Thymus (tissue), 11 donors: ENCODE data around the gene PHF2. TPM values are rescaled to one million over a fixed set of nuclear protein-coding genes. Genes with fewer than 3 reads are reported as not detected.

Experiments used
- DNase-seq, 9 donors: peaks; one replicate each; pipeline ENCODE4 v3.0.0-alpha.2; 2013; ENCODE audit warnings: low spot score in 9 of 9, low read depth in 6 of 9, missing footprints in 1 of 9
- H3K27ac ChIP-seq, 2 donors: one replicate each; pipeline ENCODE4 v1.5.1; 2013; ENCODE audit warnings: control low read depth in 1 of 2, low read depth in 1 of 2, low read length in 1 of 2, mild to moderate bottlenecking in 1 of 2, moderate library complexity in 1 of 2
- H3K27me3 ChIP-seq, 2 donors: one replicate each; pipeline ENCODE4 v1.5.1; 2013; ENCODE audit warnings: low read length in 1 of 2; ENCODE audit not compliant: control insufficient read depth in 2 of 2, insufficient read depth in 1 of 2
- H3K36me3 ChIP-seq, 2 donors: one replicate each; pipeline ENCODE4 v1.5.1; 2013; ENCODE audit warnings: low read length in 1 of 2, mild to moderate bottlenecking in 1 of 2, moderate library complexity in 1 of 2; ENCODE audit not compliant: control insufficient read depth in 2 of 2, insufficient read depth in 2 of 2
- H3K4me1 ChIP-seq, 2 donors: one replicate each; pipeline ENCODE4 v1.5.1; 2013; ENCODE audit warnings: low read length in 2 of 2; ENCODE audit not compliant: control insufficient read depth in 2 of 2, insufficient read depth in 2 of 2
- H3K4me3 ChIP-seq, 2 donors: one replicate each; pipeline ENCODE4 v1.5.1; 2013; ENCODE audit warnings: low read length in 2 of 2, control low read depth in 1 of 2, mild to moderate bottlenecking in 1 of 2
- H3K9me3 ChIP-seq, 2 donors: one replicate each; pipeline ENCODE4 v1.5.1; 2013; ENCODE audit warnings: low read length in 1 of 2, mild to moderate bottlenecking in 1 of 2; ENCODE audit not compliant: control insufficient read depth in 2 of 2, insufficient read depth in 1 of 2
- WGBS: extraction: QIAGEN DNeasy Blood & Tissue Kit; methylation state at CpG from one replicate; pipeline ENCODE4 v1.1.7; 2013; 5-methylcytosine and 5-hydroxymethylcytosine counted together
- polyA plus RNA-seq: library from polyadenylated mRNA; stranded (reverse); fragments of 200-250 nt; gene quantifications from one replicate; pipeline ENCODE4 v1.2.3, GENCODE V29; 2013
- total RNA-seq: library from RNA; stranded (reverse); fragments of 120-200 nt; gene quantifications from one replicate; pipeline ENCODE4 v1.2.4, GENCODE V29; 2013
- donor health status: healthy.

Gene PHF2
- total and polyA plus RNA-seq, 2 donors = 13.6 to 26.8 TPM

- 98% methylated on average over 5 of the region's 5 CpGs for WGBS
- Histone ChIP-seq H3K36me3 (no peaks in the 10 kb centered on the region), H3K27me3 (no peaks in the 10 kb centered on the region), H3K4me1 (peaks cover 26 to 29% of the 10 kb centered on the region in 2 donors), H3K27ac (no peak overlapping the region), H3K4me3 (no peak overlapping the region), H3K9me3 (no peaks in the 10 kb centered on the region)
- DNase-seq = no peak
Measured at GRCh38 chr9:93595461-93595860, 19.1 kb downstream of the PHF2 start.

- WGBS = 85% methylated on average over 5 of the region's 5 CpGs
- peaks cover 30 to 32% of the 10 kb centered on the region in 2 donors for H3K4me1 ChIP-seq
- no peaks in the 10 kb centered on the region for H3K9me3 ChIP-seq
- H3K27me3 ChIP-seq = no peaks in the 10 kb centered on the region
- no peak overlapping the region for H3K4me3 ChIP-seq
- DNase-seq = no peak
- no peaks in the 10 kb centered on the region for H3K36me3 ChIP-seq
- H3K27ac ChIP-seq = no peak overlapping the region
Measured at GRCh38 chr9:93595861-93596365, 19.5 kb downstream of the PHF2 start.

GRCh38 chr9:93596399-93596798 lies 20.0 kb downstream of the PHF2 start:
- Histone ChIP-seq H3K9me3 (no peaks in the 10 kb centered on the region), H3K4me1 (peaks cover 33 to 36% of the 10 kb centered on the region in 2 donors), H3K27me3 (no peaks in the 10 kb centered on the region), H3K4me3 (no peak overlapping the region), H3K36me3 (no peaks in the 10 kb centered on the region), H3K27ac (no peak overlapping the region)
- DNase-seq = no peak
- 92% methylated on average over 4 of the region's 4 CpGs for WGBS

- Histone ChIP-seq H3K36me3 (no peaks in the 10 kb centered on the region), H3K4me3 (no peak overlapping the region), H3K9me3 (no peaks in the 10 kb centered on the region), H3K27ac (no peak overlapping the region), H3K4me1 (peaks cover 33 to 36% of the 10 kb centered on the region in 2 donors), H3K27me3 (no peaks in the 10 kb centered on the region)
- DNase-seq = no peak
- 98% methylated on average over 6 of the region's 6 CpGs for WGBS
Measured at GRCh38 chr9:93597142-93597706, 20.8 kb downstream of the PHF2 start.

GRCh38 chr9:93597871-93598646 lies 21.7 kb downstream of the PHF2 start:
- no peak for DNase-seq
- no peak overlapping the region for H3K27ac ChIP-seq

GRCh38 chr9:93598647-93599241 lies 22.4 kb downstream of the PHF2 start:
- Histone ChIP-seq H3K9me3 (no peaks in the 10 kb centered on the region), H3K27ac (no peak overlapping the region), H3K27me3 (no peaks in the 10 kb centered on the region), H3K4me1 (peaks cover 33 to 36% of the 10 kb centered on the region in 2 donors), H3K36me3 (no peaks in the 10 kb centered on the region), H3K4me3 (no peak overlapping the region)
- DNase-seq = peak in 1 of 9 donors; percentile 42
- WGBS = 69% methylated on average over 11 of the region's 11 CpGs

More at GRCh38 chr9:93597871-93598646, 21.7 kb downstream of the PHF2 start:
- no peak overlapping the region for H3K4me3 ChIP-seq
- H3K9me3 ChIP-seq = no peaks in the 10 kb centered on the region
- no peaks in the 10 kb centered on the region for H3K36me3 ChIP-seq
- H3K4me1 ChIP-seq = peaks cover 33 to 36% of the 10 kb centered on the region in 2 donors
- 96% methylated on average over 15 of the region's 15 CpGs for WGBS
- no peaks in the 10 kb centered on the region for H3K27me3 ChIP-seq

GRCh38 chr9:93599571-93600403 lies 23.4 kb downstream of the PHF2 start:
- Histone ChIP-seq H3K9me3 (no peaks in the 10 kb centered on the region), H3K27ac (peak overlapping the region in 1 of 2 donors; percentile 43), H3K4me3 (no peak overlapping the region), H3K36me3 (no peaks in the 10 kb centered on the region), H3K27me3 (no peaks in the 10 kb centered on the region), H3K4me1 (peaks cover 33 to 36% of the 10 kb centered on the region in 2 donors)
- peak in 1 of 9 donors; percentile 16 for DNase-seq
- WGBS = 83% methylated on average over 17 of the region's 17 CpGs

GRCh38 chr9:93600504-93600903 lies 24.1 kb downstream of the PHF2 start:
- Histone ChIP-seq H3K27ac (no peak overlapping the region), H3K9me3 (no peaks in the 10 kb centered on the region), H3K36me3 (no peaks in the 10 kb centered on the region), H3K4me3 (no peak overlapping the region), H3K27me3 (no peaks in the 10 kb centered on the region), H3K4me1 (peaks cover 33 to 36% of the 10 kb centered on the region in 2 donors)
- WGBS = 18% methylated on average over 3 of the region's 3 CpGs
- DNase-seq = peak in 5 of 9 donors; percentile 23 to 73 (median 49)
